Suppressor macrophage treated with lipopolysaccharide for 4 hours (primary cell): Measurements from ENCODE around the gene MORN1.
"Not testable (repeated sequence)": the region's sequence is repeated elsewhere in the genome, so short reads cannot be mapped to it uniquely, and the experiment has no call there.

ENCODE experiments used
- DNase-seq: peaks from one replicate; pipeline ENCODE4 v3.0.0-alpha.2; 2020

Gene MORN1

DNA sequence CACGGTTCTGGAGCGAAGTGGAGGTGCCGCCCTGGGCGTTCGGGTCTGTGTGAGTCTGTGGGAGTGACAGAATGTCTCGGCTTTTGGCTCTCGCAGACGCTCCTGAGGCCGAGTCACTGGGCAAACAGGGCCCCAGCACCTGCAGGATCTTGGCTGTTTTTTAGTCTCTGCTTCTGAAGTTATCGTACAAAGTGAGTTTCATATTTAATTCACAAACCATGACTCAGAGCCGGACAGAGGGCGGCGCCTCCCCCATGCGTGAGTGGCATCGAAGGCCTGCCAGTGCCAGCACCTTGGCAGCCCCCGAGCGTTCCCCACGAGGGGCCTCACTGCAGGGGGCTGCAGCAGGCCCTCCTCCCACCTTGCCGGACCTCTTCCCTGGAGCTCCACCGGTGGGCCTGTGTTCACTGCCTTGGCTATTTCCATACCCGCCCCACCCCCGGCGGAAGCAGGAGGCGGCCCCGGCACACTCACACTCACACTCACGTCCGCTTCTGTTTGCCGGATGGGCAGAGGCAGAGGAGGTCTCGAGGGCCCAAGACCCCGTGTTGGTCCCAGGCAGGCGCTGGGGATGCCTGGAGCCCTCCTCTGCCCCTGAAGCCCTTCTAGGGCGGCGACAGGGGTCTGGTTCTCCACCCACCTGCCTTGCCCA is 56.3 kb downstream of the MORN1 start:
- DNase-seq = no peak

DNA sequence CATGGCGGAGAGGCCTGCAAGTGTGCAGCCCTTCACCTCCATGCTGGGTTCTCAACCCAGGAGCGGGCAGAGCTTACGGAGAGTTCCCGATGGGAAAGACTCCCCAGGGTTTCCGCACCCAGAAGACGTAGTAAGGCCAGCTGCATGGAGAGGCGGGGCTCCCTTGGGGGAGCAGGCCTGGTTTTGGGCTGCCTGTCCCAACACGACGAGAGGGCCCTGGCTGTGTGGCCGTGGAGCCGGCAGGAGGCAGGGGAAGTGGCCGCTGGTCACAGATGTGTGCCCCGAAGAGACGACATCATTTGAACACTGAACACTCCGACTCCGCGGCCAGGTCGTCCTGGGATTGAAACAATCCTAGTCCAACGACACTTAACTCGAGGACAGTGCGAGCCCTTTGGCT is 57.0 kb downstream of the MORN1 start:
- DNase-seq = no peak

DNA sequence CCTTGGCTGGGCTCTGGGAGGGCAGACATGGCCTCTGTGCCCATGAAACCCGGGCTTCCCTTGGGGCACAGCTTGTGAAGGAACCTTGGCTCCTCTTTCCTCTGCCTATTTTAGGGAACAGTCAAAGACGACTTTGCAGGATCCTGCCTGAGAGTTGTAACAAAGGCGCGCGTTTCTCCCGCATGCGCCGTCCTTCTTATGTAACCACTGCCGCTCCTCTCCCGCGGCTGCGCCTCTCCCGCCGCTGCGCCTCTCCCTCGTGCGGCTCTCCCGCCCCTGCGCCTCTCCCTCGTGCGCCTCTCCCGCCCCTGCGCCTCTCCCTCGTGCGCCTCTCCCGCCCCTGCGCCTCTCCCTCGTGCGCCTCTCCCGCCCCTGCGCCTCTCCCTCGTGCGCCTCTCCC is 59.8 kb downstream of the MORN1 start:
- not testable (repeated sequence) for DNase-seq

DNA sequence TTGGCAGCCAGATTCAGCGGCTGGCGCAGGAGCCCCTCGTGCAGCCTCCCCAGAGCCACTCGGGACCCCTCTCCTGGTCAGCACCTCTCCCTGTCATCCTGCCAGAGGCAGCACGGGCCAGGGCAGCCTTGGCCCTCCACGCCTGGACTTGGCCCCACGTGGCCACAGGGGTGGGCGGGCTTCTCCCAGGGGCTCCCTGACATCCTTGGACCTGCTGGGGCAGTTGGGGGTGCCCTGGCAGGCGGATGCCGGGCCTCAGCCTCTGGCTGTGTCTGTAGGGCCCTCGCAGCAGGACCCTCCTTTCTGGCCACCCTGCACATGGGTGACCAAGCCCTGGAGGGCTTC is 60.2 kb downstream of the MORN1 start:
- no peak for DNase-seq

DNA sequence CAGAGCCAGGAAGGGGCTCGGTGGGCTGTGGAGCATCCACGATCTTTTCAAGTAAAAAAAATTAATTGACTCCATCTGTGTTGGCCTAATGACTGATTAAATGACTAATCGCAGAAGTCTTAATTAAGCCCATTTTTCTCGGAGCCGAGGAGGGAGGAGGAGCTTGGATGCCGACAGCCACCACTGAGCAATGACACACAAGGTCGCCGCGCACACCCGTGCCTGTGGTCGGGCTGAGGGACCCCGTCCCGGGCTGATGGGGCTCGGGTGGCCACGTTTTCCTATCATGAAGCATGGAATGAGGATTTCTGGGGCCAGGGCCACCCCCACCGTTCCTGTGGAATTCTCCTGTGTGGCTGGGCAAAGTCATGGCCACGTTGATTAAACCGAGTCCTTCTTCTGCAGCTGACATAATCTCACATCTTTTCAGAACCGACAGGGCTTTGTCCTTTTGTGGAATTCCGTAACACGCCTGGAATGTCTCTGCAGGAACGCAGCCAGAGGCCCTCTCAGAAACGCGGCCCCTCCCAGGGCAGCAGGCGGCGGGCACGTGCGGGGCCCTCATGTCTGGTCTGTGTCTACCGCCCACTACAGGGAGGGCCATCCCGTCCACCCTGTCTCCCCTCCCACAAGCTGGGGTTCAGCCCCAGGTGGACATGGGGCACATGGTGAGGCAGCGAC is 60.7 kb downstream of the MORN1 start:
- no peak for DNase-seq

DNA sequence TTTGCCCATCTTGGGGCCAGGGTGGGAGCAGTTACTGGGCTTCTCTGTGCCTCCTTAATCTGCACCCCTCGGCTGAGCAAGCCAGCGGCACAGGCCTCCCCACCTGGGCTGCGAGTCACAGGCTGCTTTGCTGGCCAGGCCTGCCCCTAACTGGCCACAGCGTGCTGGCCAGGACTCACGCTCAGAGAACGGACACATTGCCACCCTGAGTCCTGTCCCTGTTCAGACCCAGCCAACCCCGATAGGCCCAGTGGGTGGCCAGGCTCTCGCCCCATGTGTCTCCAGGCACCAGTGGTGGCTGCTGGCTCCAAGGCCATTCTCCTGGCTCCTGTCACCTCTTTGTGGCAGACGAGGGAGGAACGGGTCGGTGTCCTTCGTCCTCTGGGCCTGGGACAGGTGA is 61.3 kb downstream of the MORN1 start:
- DNase-seq = no peak

DNA sequence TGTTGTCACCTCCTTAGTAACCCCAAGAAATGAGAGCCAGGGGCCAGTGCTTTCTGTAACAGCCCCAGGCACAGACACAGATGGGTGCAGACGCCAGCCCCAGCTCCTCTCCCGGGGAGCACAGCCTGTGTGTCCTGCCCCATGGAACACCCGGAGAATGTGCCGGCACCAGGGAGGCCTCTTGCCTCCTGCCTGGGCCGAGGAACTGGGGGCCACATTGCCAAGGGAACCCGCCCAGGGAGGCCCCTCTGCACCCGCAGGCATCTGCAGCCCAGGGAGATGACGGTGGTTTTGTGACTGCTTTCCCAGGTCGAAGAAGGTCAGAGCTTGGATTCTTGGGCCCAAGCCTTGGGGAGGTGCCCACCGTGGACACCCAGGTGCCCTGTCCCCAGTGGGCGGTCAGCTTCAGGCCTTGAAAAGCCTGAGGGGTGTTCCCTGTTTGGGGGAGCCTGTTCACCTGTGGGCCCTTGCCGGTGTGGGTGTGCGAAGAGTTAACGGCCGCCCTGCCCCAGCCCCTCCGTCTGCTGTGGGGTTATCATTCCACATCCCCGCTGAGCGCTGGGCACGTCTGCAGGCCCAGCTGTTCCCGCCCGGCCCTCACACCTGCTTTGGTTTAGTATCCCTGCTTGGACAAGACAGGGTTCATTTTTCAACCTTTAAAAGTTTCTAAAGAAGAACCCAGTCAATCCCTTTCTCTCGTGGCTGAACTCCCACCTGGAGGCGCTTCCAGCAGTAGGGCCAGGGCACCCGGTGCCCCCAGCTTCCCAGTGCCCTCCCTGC is 62.5 kb downstream of the MORN1 start:
- no peak for DNase-seq

DNA sequence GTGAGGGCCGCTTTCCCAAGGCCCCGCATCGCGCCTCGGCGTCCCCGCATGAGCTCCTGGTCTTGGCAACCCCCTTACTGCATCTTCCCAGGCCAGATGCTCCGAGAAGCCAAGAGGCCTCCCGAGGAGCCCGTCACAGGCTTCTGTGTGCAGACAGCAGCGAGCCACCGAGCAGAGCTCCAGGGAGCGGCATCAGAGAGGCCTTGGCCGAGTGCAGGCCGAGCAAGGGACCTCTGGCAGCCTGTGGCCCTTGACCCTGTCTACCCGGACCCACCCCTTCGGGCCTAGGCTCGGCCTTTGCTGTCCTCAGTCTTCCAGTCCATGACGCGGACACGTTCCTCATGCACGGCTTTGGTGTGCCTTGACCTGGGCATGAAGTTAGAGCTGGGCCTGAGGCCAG is 63.5 kb downstream of the MORN1 start:
- no peak for DNase-seq

DNA sequence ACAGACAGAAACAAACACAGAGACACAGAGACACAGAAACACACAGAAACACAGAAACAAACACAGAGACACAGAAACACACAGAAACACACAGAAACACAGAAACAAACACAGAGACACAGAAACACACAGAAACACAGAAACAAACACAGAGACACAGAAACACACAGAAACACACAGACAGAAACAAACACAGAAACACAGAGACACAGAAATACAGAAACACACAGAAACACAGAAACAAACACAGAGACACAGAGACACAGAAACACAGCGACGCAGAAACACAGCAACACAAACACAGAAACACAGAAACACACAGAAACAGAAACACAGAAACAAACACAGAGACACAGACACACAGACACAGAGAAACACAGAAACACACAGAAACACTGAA is 64.2 kb downstream of the MORN1 start:
- not testable (repeated sequence) for DNase-seq

DNA sequence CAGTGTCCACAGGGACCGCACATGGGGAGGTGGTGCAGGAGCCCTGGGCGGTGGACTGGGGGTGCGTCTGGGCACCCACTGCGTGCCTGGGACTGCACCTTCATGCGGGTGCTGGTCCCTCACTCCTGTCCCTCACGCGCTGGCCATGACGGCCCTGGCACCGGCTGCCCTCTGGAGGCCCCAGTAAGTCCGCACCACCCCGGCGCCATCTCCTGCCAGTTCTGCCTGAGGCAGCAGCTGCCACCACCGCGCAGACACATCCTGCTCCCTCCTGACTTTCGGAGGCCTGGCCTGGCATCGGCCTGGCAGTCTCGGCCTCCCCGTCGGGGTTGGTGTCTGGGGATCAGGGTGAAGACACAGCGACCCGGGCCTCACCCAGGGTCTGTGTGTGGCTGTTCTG is 64.8 kb downstream of the MORN1 start:
- no peak for DNase-seq

DNA sequence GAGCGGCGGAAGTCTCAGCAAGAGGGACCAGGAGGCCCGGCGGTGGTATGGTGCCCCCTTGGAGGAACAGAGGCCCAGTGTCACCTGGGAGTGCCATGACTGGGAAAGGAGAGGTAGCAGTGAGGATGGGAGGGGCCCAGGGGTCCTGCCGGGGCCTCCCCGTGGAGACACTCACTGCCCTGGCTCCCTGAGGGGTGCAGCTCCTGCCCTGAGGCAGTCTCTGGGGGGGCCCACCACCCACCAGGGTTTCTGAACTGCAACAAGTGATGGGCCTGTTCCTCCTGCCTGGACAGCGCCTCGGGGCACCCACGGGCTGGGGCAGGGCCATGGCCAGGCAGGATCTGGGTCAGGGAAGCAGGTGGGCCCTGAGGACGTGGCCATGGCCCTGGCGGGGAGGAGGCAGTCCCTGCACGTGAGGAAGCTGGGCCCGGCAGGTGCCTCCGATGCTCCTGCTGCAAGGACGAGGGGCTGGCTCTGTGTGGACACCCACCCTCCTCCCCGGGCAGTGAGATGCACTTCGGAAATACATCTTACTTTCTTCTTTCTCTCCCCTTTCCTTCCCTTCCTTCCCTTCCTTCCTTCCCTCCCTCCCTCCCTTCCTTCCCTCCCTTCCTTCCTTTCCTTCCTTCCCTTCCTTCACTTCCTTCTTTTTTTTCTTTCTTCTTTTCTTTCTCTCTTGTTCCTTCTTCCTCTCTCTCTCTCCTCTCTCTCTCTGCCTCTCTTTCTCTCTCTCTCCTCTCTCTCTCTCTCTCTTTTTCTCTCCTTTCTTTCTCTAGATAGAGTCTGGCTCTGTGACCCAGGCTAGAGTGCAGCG is 66.6 kb downstream of the MORN1 start:
- DNase-seq = no peak

DNA sequence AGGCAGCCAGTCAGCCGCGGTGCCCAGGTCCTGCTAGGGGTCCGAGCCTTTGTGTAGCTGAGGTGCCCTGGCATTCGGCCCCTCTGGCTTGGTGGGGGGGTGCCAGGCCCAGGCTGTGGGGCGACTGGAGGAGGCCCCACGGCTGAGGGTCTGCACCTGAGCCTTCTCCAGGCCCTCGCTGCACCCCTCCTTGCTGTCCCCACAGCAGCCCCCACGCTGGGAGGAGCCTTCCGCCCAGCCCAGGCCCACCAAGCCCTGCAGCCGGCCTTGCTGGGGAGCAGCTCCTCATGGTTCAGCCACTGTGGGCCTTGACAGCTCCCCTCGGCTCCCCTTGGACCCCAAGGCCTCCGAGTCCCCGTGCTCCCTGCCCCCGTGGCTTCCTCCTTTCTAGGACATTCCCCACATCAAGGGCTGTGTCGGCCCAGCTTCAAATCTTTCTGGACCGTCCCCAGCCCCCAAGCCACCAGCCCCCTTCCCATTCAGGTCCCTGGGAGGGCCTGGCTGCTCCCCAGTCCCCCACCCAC is 67.8 kb downstream of the MORN1 start:
- DNase-seq = no peak

DNA sequence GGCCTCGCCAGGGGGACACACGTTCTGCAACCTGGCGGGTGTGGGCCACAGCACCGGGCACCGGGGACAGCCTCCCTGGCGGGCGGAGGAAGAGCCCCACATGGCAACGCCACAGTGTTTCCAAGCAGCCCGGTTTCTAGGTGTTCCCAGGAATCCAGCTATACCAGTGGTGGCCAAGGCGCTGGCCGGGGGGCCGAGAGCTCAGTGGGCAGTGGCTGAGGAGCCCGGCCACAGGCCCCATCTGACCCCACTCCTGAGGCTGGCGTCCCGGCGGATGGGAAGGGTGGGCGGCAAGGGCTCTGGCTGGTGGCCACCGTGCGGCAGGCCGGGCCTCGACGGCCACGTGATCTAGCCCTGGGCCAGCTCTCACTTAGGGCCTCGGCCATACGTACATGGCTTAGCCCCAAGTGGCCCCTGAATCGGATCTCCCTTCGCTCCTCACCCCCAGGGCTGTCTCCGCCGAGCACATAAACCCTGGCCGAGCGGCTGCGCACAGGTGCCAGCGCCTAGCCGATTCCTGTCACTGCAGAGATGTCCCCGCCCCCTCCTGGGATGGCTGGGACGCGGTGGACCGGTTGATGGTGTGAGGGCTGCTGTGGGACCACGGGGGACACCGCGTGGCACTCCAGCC is 68.7 kb downstream of the MORN1 start:
- no peak for DNase-seq

DNA sequence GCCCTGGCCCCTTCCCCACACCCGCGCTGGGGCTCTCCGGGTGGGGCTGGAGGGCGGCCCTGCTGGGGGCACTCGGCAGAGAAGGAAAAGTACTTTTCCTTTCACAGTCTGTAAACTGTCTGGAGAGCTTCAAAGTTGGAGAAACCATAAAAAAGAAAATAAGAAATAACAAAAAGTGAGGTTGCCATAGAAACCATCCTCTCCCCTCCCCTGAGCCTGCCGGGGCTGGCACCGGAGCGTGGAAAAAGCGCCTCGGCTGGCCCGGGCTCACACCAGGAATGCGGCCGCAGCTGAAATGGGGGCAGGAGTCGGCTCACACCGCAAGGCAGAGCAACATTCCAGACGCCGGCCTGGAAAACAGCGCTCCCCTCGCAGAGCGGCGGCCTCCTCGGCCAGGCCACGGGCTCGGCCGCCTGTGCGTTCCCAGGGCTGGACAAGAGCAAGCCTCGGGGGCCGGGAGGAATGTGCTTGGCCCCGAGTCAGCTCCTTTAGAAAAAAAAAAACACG is 69.2 kb downstream of the MORN1 start:
- DNase-seq = no peak

DNA sequence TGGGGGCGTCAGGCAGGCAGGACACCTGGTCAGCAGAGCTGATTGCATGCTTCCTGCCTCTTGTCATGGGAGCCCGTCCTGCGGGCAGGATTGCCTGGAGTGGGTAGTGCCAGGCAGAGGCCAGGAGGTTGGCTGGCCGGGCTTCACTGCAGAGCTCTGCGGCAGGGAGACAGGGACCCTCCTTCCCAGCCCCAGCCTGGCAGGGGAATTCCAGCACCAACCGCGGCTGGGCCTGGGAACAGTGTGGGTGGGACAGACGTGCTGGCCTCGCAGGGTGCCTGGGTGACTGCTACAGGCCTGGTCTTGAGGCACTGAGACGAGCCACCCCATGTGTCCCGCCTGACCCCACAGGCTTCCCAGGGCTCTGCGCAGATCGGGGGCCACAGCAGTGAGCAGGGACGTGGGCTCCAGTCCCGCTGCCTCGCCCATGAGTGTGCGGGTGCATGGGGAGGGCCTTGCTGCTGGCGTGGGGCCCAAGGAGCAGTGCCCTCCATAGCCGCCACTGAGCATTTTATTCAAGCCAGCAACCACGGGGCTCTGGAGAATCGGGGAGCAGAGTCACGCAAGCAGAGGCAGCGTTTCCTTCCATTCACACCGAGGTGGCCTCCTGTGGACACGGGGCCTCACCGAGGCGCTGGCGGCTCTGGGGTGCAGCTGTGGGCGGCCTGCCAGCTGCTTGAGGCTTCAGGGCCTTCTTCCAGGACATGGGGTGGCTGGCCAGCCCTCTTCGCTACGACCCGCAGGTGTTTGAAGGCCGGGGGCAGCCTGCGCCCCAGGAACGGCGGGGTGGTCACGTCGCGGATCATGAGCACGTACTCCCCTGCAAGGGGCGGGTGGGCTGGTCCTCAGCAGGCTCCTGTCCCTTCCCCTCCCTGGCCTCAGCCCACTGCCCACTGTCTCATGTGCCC is 70.3 kb downstream of the MORN1 start:
- DNase-seq = no peak

DNA sequence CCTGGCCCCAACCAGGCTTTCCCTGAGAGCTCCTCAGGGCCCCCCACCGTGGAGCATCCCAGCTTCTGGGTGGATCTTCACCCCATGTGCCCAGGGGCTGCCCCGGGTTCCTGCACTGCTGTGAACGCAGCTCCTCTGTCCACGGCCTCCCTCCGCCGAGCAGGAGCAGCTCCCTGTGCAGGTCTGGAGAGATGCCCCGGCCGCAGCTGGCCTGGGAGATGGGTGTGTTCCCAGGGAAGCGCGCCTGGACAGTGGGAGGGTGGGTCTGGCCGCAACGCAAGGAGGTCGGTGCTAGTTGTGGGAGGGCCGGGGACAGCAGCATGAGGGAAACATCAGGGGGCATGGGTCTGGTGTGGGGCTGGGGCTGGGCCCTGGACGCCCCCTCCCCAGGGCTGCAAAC is 71.3 kb downstream of the MORN1 start:
- DNase-seq = no peak

DNA sequence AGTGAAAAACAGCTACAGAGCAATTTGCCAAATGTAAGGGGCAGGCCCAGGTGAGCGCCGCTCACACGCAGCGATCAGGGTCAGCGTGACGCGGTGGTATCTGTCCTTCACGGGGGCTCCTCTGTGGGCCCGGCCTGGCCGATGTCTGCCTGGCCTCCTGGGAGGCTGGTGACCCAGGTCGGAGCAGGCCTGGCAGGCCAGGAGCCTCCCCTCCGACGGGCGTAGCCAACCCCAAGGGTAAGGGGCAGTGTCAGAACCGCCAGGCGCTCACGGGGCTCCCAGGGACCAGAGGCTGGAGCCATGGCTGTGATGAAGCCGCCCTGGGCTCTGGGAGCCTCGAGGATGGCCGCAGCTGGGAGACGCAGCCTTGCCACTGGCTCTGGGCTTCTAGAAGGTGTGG is 72.1 kb downstream of the MORN1 start:
- DNase-seq = no peak

DNA sequence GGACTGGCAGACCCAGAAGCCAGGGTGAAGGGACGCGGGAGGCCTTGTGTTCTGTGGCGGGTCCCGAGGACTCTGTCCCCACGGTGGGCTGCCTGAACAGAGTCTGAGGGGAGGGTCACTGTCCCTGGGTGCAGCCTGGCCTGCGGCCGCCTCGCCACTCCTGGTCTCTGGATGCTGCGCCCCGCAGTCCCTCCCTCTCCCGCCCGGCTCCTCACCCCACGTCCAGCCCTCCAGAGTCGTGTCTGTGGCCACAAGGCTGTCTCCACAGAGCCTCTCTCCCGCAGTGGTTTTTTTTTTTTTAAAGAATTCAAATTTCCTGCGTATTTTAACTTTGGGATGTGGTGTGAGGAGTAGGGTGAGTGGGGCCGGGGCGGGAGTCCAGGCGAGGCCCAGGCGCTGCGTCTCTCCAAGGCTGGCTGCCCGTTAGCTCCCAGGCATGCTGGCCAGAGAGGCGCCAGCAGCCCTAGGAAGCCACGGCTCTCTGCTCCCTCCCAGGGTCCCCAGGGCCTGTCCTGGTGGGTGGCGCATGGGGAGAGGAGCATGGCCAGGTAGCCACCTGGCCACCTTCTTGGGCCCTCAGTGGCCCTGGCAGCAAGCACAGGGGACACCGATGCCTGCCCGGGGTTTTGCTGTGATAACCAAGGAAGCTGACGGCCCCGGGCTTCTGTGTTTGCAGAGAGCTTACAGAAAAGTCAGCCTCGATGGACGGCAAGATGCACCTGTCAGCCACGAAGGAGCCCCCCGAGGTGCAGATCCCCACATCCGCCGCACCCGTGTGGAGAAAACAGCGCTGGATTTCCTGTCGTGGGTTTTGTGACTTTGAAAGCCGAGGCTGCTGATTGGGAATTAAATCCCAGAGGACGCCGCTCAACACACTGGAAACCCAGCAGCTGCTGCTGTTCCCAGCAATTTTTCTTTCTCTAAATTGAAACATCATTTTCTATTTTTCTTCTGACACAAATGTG is 72.8 kb downstream of the MORN1 start:
- DNase-seq = no peak

DNA sequence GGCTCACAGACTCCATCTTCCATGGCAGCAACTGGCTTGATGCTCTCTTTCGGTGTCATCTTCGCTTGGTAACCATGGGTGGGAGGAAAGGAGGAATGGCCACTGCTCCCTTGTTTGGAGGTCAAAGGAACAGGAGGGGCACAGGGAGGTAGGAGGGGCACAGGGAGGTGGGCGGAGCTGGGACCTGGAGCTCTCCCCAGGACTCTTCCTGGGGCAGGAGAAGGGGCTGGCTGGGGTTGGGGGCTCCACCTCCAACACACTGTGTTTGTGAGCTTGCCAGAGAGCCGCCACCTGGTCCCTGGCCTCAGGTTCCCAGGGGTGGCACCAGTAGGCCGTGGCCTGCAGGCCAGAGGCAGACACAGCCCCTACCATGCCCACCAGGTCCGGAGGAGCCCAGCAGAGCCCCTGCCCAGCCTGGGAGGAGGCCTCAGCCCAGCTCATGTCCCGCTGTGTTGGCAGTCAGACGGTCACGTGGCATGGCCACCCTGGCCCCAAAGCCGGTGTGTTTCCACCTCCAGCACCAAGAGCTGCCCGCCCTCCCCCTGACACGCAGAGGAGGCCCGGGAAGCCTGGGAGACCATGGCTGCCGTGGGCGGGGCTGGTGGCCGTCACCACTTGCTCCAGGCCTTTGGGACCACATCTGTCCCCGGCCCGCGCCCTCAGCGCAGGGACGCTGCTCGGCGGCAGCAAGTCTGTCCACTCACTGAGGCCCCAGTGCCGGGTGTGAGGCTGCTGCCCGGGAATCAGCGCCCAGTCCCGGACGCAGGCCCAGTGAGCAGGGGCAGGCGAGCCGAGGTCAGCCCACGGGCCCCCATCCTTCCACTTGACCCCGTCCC is 73.9 kb downstream of the MORN1 start:
- DNase-seq = no peak
